Measurements from ENCODE around the gene MAN1B1. TPM values are rescaled to one million over a fixed set of nuclear protein-coding genes. Genes with fewer than 3 reads are reported as not detected.

The MAN1B1 gene
- total RNA-seq (ENCODE audit: unreplicated experiment), result 59.8 TPM
- long read RNA-seq, transcript MAN1B1-202 (13 exons, 2,769 nt), result major isoform, 22 of 34 reads
- long read RNA-seq, partial matches to known transcripts, result 1 of 34 reads
- long read RNA-seq, other reads (novel, unspliced or antisense), result 8 of 34 reads

DNA sequence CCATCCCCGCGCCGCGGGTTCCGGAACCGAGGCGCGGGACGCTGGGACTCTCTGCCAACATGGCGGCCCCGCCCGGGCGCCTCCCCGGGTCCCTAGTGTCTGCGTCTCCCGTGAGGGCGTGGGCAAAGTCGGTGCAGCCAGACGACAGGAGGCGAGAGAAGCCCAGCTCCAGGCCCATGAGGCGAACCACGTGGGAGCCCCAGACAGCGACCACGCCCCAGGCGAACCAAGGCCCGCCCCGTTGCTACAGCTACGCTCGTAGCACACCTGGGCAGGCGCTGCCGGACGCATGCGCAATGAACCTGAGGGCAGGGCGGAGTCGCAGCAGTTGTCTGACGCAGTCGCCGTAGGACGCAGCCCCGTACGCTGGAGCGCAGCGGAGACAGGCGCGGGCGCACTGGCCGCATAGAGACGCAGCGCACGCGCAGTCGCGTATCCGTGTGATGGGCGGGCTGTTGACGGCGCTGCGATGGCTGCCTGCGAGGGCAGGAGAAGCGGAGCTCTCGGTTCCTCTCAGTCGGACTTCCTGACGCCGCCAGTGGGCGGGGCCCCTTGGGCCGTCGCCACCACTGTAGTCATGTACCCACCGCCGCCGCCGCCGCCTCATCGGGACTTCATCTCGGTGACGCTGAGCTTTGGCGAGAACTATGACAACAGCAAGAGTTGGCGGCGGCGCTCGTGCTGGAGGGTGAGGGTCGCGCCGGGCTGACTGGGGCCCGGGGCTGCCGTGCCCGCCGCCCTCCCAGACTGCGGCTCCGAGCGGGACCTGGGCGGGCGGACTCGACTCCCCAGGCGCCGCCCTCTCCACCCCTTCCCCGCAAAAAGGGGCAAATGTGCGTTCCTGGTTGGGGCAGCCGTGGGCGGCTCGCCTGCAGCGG, at the start of gene MAN1B1:
MAN1B1 (plus strand) TSS at position 455 of the 878 bp plus-strand sequence; CDS start at position 470, 15 bp downstream.
- peaks cover 13% of the 10 kb centered on the region for H3K9me3 Mint-ChIP-seq (ENCODE audit: unreplicated experiment)
- peaks cover 6% of the 10 kb centered on the region for H3K36me3 Mint-ChIP-seq (ENCODE audit: unreplicated experiment)
- TF ChIP-seq, protein P1, sequence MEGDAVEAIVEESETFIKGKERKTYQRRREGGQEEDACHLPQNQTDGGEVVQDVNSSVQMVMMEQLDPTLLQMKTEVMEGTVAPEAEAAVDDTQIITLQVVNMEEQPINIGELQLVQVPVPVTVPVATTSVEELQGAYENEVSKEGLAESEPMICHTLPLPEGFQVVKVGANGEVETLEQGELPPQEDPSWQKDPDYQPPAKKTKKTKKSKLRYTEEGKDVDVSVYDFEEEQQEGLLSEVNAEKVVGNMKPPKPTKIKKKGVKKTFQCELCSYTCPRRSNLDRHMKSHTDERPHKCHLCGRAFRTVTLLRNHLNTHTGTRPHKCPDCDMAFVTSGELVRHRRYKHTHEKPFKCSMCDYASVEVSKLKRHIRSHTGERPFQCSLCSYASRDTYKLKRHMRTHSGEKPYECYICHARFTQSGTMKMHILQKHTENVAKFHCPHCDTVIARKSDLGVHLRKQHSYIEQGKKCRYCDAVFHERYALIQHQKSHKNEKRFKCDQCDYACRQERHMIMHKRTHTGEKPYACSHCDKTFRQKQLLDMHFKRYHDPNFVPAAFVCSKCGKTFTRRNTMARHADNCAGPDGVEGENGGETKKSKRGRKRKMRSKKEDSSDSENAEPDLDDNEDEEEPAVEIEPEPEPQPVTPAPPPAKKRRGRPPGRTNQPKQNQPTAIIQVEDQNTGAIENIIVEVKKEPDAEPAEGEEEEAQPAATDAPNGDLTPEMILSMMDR (IDR thresholded peaks at IDR 0.05; ENCODE audit: partially characterized antibody, unreplicated experiment), result peak; percentile 9
- DNase-seq, result peak; percentile 99
- H3K27ac Mint-ChIP-seq (ENCODE audit: unreplicated experiment), result peak within 1 kb of the TSS; percentile 70
- peaks cover 17% of the 10 kb centered on the region for H3K4me1 Mint-ChIP-seq (ENCODE audit: low read depth, unreplicated experiment)
- peaks cover 9% of the 10 kb centered on the region for H3K27me3 Mint-ChIP-seq (ENCODE audit: unreplicated experiment)
- peak within 1 kb of the TSS; percentile 95 for H3K4me3 Mint-ChIP-seq (ENCODE audit: unreplicated experiment)

DNA sequence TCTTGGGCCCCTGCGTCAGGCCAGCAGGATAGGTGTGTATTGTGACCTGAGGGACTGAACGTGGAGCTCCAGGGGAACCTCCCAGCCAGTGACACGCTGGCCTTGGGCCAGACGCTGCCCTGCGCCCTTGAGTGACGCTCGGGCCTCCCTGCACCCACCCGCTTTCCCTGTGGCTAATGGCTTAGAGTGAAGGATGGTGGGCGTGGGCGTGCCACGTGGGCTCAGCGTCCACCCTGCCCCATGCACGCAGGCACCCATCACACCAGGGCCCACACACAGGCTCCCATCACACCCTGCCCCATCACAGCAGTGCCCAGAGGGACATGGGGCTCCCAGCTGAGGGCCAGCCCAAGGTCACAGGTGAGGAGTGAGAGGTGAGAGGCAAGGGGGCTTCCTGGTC, 49.8 kb upstream of the MAN1B1 start:
- peaks cover 4% of the 10 kb centered on the region for H3K27me3 Mint-ChIP-seq (ENCODE audit: unreplicated experiment)

DNA sequence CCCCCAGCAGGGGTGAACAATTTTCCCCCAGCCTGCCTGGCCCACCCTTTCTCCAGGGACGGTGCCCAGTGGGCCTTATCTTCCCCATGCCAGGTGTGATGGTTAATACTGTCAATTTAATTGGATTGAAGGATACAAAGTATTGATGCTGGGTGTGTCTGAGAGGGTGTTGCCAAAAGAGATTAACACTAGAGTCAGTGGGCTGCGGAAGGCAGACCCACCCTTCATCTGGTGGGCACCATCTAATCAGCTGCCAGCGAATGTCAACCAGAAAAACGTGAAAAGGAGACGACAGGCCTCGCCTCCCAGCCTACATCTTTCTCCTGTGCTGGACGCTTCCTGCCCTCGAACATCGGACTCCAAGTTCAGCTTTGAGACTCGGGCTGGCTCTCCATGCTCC, 49.3 kb upstream of the MAN1B1 start:
- TF ChIP-seq, protein P1 (IDR thresholded peaks at IDR 0.05; ENCODE audit: partially characterized antibody, unreplicated experiment), result no peak
- Mint-ChIP-seq H3K9me3 (ENCODE audit: unreplicated experiment) (peaks cover 4% of the 10 kb centered on the region), H3K27me3 (ENCODE audit: unreplicated experiment) (peaks cover 4% of the 10 kb centered on the region), H3K36me3 (ENCODE audit: unreplicated experiment) (no peaks in the 10 kb centered on the region), H3K27ac (ENCODE audit: unreplicated experiment) (no peak overlapping the region), H3K4me1 (ENCODE audit: low read depth, unreplicated experiment) (no peaks in the 10 kb centered on the region), H3K4me3 (ENCODE audit: unreplicated experiment) (no peak overlapping the region)
- no peak for DNase-seq

More for the DNA sequence above, 49.8 kb upstream of the MAN1B1 start:
- TF ChIP-seq, protein P1 (IDR thresholded peaks at IDR 0.05; ENCODE audit: partially characterized antibody, unreplicated experiment), result no peak
- Mint-ChIP-seq H3K9me3 (ENCODE audit: unreplicated experiment) (peaks cover 4% of the 10 kb centered on the region), H3K36me3 (ENCODE audit: unreplicated experiment) (no peaks in the 10 kb centered on the region), H3K27ac (ENCODE audit: unreplicated experiment) (no peak overlapping the region), H3K4me3 (ENCODE audit: unreplicated experiment) (no peak overlapping the region), H3K4me1 (ENCODE audit: low read depth, unreplicated experiment) (no peaks in the 10 kb centered on the region)
- DNase-seq, result no peak

DNA sequence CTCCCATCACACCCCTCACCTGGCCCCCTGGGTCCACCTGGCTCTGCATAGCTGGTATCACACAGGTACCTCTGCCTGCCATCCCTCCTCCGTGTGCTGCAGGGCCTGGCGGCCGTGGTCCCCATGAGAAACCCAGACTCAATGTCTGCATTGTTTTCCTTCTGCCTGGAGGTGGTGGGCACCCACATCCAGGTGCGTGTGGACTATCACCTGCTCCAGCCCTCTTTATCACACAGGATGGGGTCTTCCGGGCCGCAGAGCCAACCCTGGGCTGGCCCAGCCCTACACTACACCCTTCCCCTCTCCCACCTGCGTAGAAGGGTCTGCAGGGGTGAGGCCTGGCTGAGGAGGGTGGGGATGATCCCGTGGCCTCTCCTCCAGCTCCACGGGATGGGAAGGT, 47.9 kb upstream of the MAN1B1 start:
- H3K36me3 Mint-ChIP-seq (ENCODE audit: unreplicated experiment), result no peaks in the 10 kb centered on the region
- TF ChIP-seq, protein P1 (IDR thresholded peaks at IDR 0.05; ENCODE audit: partially characterized antibody, unreplicated experiment), result no peak
- H3K27ac Mint-ChIP-seq (ENCODE audit: unreplicated experiment), result no peak overlapping the region
- no peaks in the 10 kb centered on the region for H3K27me3 Mint-ChIP-seq (ENCODE audit: unreplicated experiment)
- no peak for DNase-seq
- peaks cover 4% of the 10 kb centered on the region for H3K9me3 Mint-ChIP-seq (ENCODE audit: unreplicated experiment)
- H3K4me1 Mint-ChIP-seq (ENCODE audit: low read depth, unreplicated experiment), result no peaks in the 10 kb centered on the region
- no peak overlapping the region for H3K4me3 Mint-ChIP-seq (ENCODE audit: unreplicated experiment)
